SU-DHL-6 (cell line): ENCODE measurements around the gene PROK1.

Experiments used
- CTCF ChIP-seq: fragments of 200-600 bp; sonication (generic); IDR thresholded peaks from one replicate; pipeline ENCODE4 v1.5.1; 2017; ENCODE audit warnings: antibody characterized with exemption, mild to moderate bottlenecking, low read length, moderate library complexity; ENCODE audit not compliant: insufficient read depth, poor library complexity, severe bottlenecking
- EZH2phosphoT487 ChIP-seq: fragments of 200-600 bp; sonication (generic), shearing (Covaris generic); conservative IDR thresholded peaks from 2 replicates; pipeline ENCODE4 v1.6.1; 2018; ENCODE audit warnings: mild to moderate bottlenecking, antibody characterized with exemption, low read length, moderate library complexity, mixed read lengths

GRCh38 chr1:110457206-110457605 lies 6.3 kb downstream of the PROK1 start:
- no peak for TF ChIP-seq CTCF
- TF ChIP-seq EZH2phosphoT487 = no peak
